ENCODE data around the gene GDF3. TPM values are rescaled to one million over a fixed set of nuclear protein-coding genes. Genes with fewer than 3 reads are reported as not detected.
"Not testable (repeated sequence)": the region's sequence is repeated elsewhere in the genome, so short reads cannot be mapped to it uniquely, and the experiment has no call there.

GDF3 gene
- total RNA-seq, 4 donors from 2014 or later: not detected

GRCh38 chr12:7645395-7646177 lies 50.0 kb downstream of the GDF3 start:
- Histone ChIP-seq H3K27ac (no peak overlapping the region), H3K36me3 (no peaks in the 10 kb centered on the region), H3K9me3 (no peaks in the 10 kb centered on the region), H3K4me3 (no peak overlapping the region), H3K4me1 (peaks cover 4% of the 10 kb centered on the region), H3K27me3 (peaks cover 3% of the 10 kb centered on the region)
- WGBS: 32% methylated on average over 8 of the region's 8 CpGs
- no peak for DNase-seq (ENCODE audit: low spot score in 2 of 2)
- no peak for TF ChIP-seq EP300 (IDR thresholded peaks at IDR 0.05)
- TF ChIP-seq POLR2AphosphoS5 (IDR thresholded peaks at IDR 0.05): no peak
- no peak for TF ChIP-seq POLR2A (IDR thresholded peaks at IDR 0.05)
- TF ChIP-seq, protein P1, sequence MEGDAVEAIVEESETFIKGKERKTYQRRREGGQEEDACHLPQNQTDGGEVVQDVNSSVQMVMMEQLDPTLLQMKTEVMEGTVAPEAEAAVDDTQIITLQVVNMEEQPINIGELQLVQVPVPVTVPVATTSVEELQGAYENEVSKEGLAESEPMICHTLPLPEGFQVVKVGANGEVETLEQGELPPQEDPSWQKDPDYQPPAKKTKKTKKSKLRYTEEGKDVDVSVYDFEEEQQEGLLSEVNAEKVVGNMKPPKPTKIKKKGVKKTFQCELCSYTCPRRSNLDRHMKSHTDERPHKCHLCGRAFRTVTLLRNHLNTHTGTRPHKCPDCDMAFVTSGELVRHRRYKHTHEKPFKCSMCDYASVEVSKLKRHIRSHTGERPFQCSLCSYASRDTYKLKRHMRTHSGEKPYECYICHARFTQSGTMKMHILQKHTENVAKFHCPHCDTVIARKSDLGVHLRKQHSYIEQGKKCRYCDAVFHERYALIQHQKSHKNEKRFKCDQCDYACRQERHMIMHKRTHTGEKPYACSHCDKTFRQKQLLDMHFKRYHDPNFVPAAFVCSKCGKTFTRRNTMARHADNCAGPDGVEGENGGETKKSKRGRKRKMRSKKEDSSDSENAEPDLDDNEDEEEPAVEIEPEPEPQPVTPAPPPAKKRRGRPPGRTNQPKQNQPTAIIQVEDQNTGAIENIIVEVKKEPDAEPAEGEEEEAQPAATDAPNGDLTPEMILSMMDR (IDR thresholded peaks at IDR 0.05): peak; percentile 69 to 74

DNA sequence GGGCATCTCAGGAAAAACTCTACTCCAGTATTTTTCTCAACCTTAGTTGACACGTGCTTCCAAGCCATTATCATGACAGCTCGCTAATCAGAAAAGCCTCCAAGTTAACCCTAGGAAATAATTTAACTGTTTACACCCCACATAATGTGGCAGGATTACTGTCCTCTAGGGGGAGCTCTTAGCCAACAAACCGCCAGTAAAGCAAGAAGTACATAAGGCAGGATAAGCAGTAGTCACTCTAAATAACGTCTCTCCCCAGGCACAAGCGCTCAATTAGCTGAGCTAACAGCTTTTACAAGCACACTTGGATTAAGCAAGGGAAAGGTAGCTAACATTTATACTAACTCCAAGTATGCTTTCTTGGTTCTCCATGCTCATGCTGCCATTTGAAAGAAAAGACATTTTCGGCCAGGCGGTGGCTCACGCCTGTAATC lies 52.7 kb downstream of the GDF3 start:
- 60% methylated on average over 8 of the region's 8 CpGs for WGBS

GRCh38 chr12:7642287-7642686 lies 53.3 kb downstream of the GDF3 start:
- Histone ChIP-seq H3K4me1 (peaks cover 13% of the 10 kb centered on the region), H3K4me3 (no peak overlapping the region), H3K27ac (no peak overlapping the region), H3K27me3 (peaks cover 6% of the 10 kb centered on the region), H3K9me3 (no peaks in the 10 kb centered on the region), H3K36me3 (no peaks in the 10 kb centered on the region)
- 56% methylated on average over 1 of the region's 1 CpG for WGBS
- DNase-seq (ENCODE audit: low spot score in 2 of 2): no peak
- no peak for TF ChIP-seq EP300 (IDR thresholded peaks at IDR 0.05)
- no peak for TF ChIP-seq POLR2A (IDR thresholded peaks at IDR 0.05)
- TF ChIP-seq POLR2AphosphoS5 (IDR thresholded peaks at IDR 0.05): no peak
- TF ChIP-seq, protein P1 (IDR thresholded peaks at IDR 0.05): no peak

More for the DNA sequence above, 52.7 kb downstream of the GDF3 start:
- DNase-seq (ENCODE audit: low spot score in 2 of 2): no peak
- Histone ChIP-seq H3K9me3 (no peaks in the 10 kb centered on the region), H3K27ac (no peak overlapping the region), H3K4me1 (peaks cover 13% of the 10 kb centered on the region), H3K4me3 (no peak overlapping the region), H3K27me3 (peaks cover 6% of the 10 kb centered on the region), H3K36me3 (no peaks in the 10 kb centered on the region)
- TF ChIP-seq, protein P1 (IDR thresholded peaks at IDR 0.05): peak in 1 of 2 donors; percentile 21
- TF ChIP-seq POLR2AphosphoS5 (IDR thresholded peaks at IDR 0.05) (no peak), POLR2A (IDR thresholded peaks at IDR 0.05) (no peak)

- H3K4me1 ChIP-seq; H3K36me3 ChIP-seq; H3K9me3 ChIP-seq; DNase-seq (ENCODE audit: low spot score in 2 of 2); H3K27me3 ChIP-seq; H3K27ac ChIP-seq: not testable (repeated sequence)
- peak overlapping the region; percentile 41 for H3K4me3 ChIP-seq
- 81% methylated on average over 28 of the region's 40 CpGs for WGBS
Measured at GRCh38 chr12:7640123-7640995, 55.2 kb downstream of the GDF3 start.

Other genes starting within 250 kb of the GDF3 start
- gene CD163, start 192.0 kb downstream of the GDF3 start, total RNA-seq: 10 to 100 TPM; 12.9 to 22.0 (median 16.7) TPM
- not detected for gene APOBEC1, start 29.9 kb downstream of the GDF3 start, total RNA-seq
- gene DPPA3, start 15.7 kb upstream of the GDF3 start, total RNA-seq: not detected
- not detected for gene CLEC4C, start 51.6 kb upstream of the GDF3 start, total RNA-seq
- gene NANOGNB, start 69.4 kb upstream of the GDF3 start, total RNA-seq: not detected
- 1 to 10 TPM in 1 of 4 donors, under 1 TPM in 1, not detected in 2; 0.16 to 1.5 TPM for gene NANOG, start 93.6 kb upstream of the GDF3 start, total RNA-seq
- 1 to 10 TPM in 1 of 4 donors, under 1 TPM in 2, not detected in 1; 0.59 to 1.9 (median 0.83) TPM for gene SLC2A14, start 177.1 kb upstream of the GDF3 start, total RNA-seq
- gene SLC2A3, start 240.4 kb upstream of the GDF3 start, total RNA-seq: 10 to 100 TPM in 2 of 4 donors, 1 to 10 TPM in 2; 7.3 to 16.7 (median 9.6) TPM